Measurements from ENCODE around the gene UNKL.

The UNKL gene

GRCh38 chr16:1438229-1439057 is 23.9 kb upstream of the UNKL start:
- CTCF ChIA-PET, result interaction anchor here (1.8 kb wide), 1 partner anchor 10 kb away, joined by 5 read pairs; no protein-coding TSS in a partner anchor
- POLR2A ChIA-PET, result interaction anchor here (1.3 kb wide), 1 partner anchor 18 kb away, joined by 5 read pairs; the partner anchor contains the start of gene UQCC4
- no peak overlapping the region for H3K4me3 ChIP-seq (ENCODE audit: low read depth, low read length)
- no peak for DNase-seq (ENCODE audit: low read depth, low spot score)
- TF ChIP-seq, protein P1, sequence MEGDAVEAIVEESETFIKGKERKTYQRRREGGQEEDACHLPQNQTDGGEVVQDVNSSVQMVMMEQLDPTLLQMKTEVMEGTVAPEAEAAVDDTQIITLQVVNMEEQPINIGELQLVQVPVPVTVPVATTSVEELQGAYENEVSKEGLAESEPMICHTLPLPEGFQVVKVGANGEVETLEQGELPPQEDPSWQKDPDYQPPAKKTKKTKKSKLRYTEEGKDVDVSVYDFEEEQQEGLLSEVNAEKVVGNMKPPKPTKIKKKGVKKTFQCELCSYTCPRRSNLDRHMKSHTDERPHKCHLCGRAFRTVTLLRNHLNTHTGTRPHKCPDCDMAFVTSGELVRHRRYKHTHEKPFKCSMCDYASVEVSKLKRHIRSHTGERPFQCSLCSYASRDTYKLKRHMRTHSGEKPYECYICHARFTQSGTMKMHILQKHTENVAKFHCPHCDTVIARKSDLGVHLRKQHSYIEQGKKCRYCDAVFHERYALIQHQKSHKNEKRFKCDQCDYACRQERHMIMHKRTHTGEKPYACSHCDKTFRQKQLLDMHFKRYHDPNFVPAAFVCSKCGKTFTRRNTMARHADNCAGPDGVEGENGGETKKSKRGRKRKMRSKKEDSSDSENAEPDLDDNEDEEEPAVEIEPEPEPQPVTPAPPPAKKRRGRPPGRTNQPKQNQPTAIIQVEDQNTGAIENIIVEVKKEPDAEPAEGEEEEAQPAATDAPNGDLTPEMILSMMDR (IDR thresholded peaks at IDR 0.05; ENCODE audit: insufficient read depth, low read length, missing control alignments), result no peak

GRCh38 chr16:1437606-1438005 is 23.1 kb upstream of the UNKL start:
- H3K4me3 ChIP-seq (ENCODE audit: low read depth, low read length), result no peak overlapping the region
- no peak for DNase-seq (ENCODE audit: low read depth, low spot score)
- ChIA-PET POLR2A (interaction anchor here (1.3 kb wide), 1 partner anchor 17 kb away, joined by 5 read pairs; the partner anchor contains the start of gene UQCC4), CTCF (interaction anchor here (1.8 kb wide), 1 partner anchor 9 kb away, joined by 5 read pairs; no protein-coding TSS in a partner anchor)
- TF ChIP-seq, protein P1 (IDR thresholded peaks at IDR 0.05; ENCODE audit: insufficient read depth, low read length, missing control alignments), result no peak

DNA sequence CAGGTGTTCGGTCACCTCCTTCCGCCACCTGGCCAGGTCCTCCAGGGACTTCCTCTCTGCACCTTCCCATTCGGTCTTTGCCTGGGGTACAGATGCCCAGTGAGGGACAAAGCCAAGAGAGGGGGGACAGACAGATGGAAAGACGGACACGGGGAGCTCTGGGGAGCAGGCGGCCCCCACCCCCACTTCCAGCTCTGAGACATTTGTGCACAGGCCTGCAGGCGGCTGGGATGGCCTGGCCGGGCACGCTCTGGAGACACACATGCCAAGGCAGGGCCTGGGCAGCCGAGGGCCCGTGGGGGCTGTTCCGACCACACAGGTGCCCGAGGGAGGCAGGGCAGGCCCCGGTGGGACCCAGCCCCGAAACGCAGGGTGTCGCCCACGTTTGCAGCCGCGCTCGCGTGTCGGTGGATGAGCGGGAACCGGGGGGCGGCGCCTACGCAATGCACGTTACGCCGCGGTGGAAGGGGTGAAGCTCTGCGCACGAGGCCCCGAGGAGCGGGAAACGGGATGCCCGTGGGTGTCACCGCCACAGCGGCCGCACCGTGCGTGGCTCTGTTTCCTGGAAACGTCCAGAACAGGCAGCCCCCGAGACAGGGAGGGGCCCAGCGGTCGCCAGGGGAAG is 22.3 kb upstream of the UNKL start:
- CTCF ChIA-PET, result no interaction called here
- no peak for DNase-seq (ENCODE audit: low read depth, low spot score)
- TF ChIP-seq, protein P1 (IDR thresholded peaks at IDR 0.05; ENCODE audit: insufficient read depth, low read length, missing control alignments), result no peak
- no peak overlapping the region for H3K4me3 ChIP-seq (ENCODE audit: low read depth, low read length)
- POLR2A ChIA-PET, result no interaction called here

- TF ChIP-seq, protein P1 (IDR thresholded peaks at IDR 0.05; ENCODE audit: insufficient read depth, low read length, missing control alignments), result no peak
- ChIA-PET CTCF (no interaction called here), POLR2A (no interaction called here)
- DNase-seq (ENCODE audit: low read depth, low spot score), result no peak
- no peak overlapping the region for H3K4me3 ChIP-seq (ENCODE audit: low read depth, low read length)
These were observed 21.6 kb upstream of the UNKL start for GRCh38 chr16:1435921-1436697.

- TF ChIP-seq, protein P1 (IDR thresholded peaks at IDR 0.05; ENCODE audit: insufficient read depth, low read length, missing control alignments), result no peak
- no peak for DNase-seq (ENCODE audit: low read depth, low spot score)
- no peak overlapping the region for H3K4me3 ChIP-seq (ENCODE audit: low read depth, low read length)
- ChIA-PET POLR2A (no interaction called here), CTCF (no interaction called here)
These were observed 20.4 kb upstream of the UNKL start for GRCh38 chr16:1434644-1435592.
